GM23338 (cell line): ENCODE results near the gene KAZALD1.

Experiments used
- CREB1 ChIP-seq: fragments of 250-450 bp; sonication (Bioruptor Pico); IDR thresholded peaks from 2 replicates; pipeline ENCODE4 v1.5.0; 2020; ENCODE audit warnings: low read depth, mild to moderate bottlenecking, moderate library complexity
- EZH2 ChIP-seq: fragments of 200-600 bp; sonication (generic); IDR thresholded peaks from one replicate; pipeline ENCODE4 v1.8.0; 2017; ENCODE audit warnings: antibody characterized with exemption, mild to moderate bottlenecking, low read depth; ENCODE audit not compliant: unreplicated experiment
- EZH2phosphoT487 ChIP-seq: fragments of 200-600 bp; sonication (generic); IDR thresholded peaks from one replicate; pipeline ENCODE4 v1.8.1; 2018; ENCODE audit warnings: antibody characterized with exemption; ENCODE audit not compliant: unreplicated experiment
- POLR2AphosphoS5 ChIP-seq: IDR thresholded peaks from 2 replicates; pipeline ENCODE4 v1.6.1; 2016; ENCODE audit warnings: antibody characterized with exemption, low read depth
- REST ChIP-seq: IDR thresholded peaks from one replicate; pipeline ENCODE4 v1.6.1; 2018; ENCODE audit warnings: antibody characterized with exemption; ENCODE audit not compliant: unreplicated experiment
- ZNF114 ChIP-seq: fragments of 250-450 bp; sonication (Bioruptor Pico); IDR thresholded peaks from 2 replicates; pipeline ENCODE4 v1.5.0; 2020; ENCODE audit warnings: mild to moderate bottlenecking, moderate library complexity
- TF ChIP-seq, protein P1 (sequence below), 2 experiments: fragments of 200-600 bp in 1 of 2; sonication (generic) in 1 of 2; conservative IDR thresholded peaks; 2 replicates each; pipeline versions ENCODE4 v1.5.1 to v1.6.1; 2016 to 2017; ENCODE audit warnings: antibody characterized with exemption in 2 of 2, low read depth in 2 of 2, mild to moderate bottlenecking in 2 of 2, moderate library complexity in 1 of 2

- peak; percentile 50 for TF ChIP-seq REST
- TF ChIP-seq, protein P1, sequence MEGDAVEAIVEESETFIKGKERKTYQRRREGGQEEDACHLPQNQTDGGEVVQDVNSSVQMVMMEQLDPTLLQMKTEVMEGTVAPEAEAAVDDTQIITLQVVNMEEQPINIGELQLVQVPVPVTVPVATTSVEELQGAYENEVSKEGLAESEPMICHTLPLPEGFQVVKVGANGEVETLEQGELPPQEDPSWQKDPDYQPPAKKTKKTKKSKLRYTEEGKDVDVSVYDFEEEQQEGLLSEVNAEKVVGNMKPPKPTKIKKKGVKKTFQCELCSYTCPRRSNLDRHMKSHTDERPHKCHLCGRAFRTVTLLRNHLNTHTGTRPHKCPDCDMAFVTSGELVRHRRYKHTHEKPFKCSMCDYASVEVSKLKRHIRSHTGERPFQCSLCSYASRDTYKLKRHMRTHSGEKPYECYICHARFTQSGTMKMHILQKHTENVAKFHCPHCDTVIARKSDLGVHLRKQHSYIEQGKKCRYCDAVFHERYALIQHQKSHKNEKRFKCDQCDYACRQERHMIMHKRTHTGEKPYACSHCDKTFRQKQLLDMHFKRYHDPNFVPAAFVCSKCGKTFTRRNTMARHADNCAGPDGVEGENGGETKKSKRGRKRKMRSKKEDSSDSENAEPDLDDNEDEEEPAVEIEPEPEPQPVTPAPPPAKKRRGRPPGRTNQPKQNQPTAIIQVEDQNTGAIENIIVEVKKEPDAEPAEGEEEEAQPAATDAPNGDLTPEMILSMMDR (conservative IDR thresholded peaks at IDR 0.05; ENCODE audit: low read depth in 2 of 2): no peak
- no peak for TF ChIP-seq ZNF114 (CRISPR knock-in tag)
- no peak for TF ChIP-seq CREB1 (CRISPR knock-in tag)
- TF ChIP-seq EZH2phosphoT487: no peak
- no peak for TF ChIP-seq POLR2AphosphoS5
- TF ChIP-seq EZH2: no peak
Observed at GRCh38 chr10:101092881-101093354, 31.1 kb downstream of the KAZALD1 start.
